PFSK-1 (cell line): ENCODE data around the gene YAF2.

Source experiments
- FOXP2 ChIP-seq: optimal IDR thresholded peaks from 2 replicates; pipeline ENCODE3; 2011; ENCODE audit warnings: borderline replicate concordance, control low read depth, inconsistent platforms; ENCODE audit not compliant: insufficient read depth; ENCODE audit errors: extremely low read length, extremely low read depth
- POLR2AphosphoS5 ChIP-seq: IDR thresholded peaks from 2 replicates; pipeline ENCODE4 v1.6.1; 2012; ENCODE audit warnings: low read depth, mild to moderate bottlenecking, control low read depth, low read length, moderate library complexity
- SIN3A ChIP-seq: IDR thresholded peaks from 2 replicates; pipeline ENCODE4 v1.6.1; 2012; ENCODE audit warnings: mild to moderate bottlenecking, low read length, moderate library complexity, borderline replicate concordance; ENCODE audit not compliant: insufficient read depth
- TAF1 ChIP-seq: IDR thresholded peaks from 2 replicates; pipeline ENCODE4 v1.6.1; 2012; ENCODE audit warnings: low read length, control low read depth, borderline replicate concordance; ENCODE audit not compliant: insufficient read depth
- TF ChIP-seq, protein P1 (sequence below), 2 experiments: IDR thresholded peaks; 2 replicates each; pipeline versions ENCODE4 v1.6.1 to v1.8.0; 2011 to 2012; ENCODE audit warnings: low read depth in 2 of 2, low read length in 2 of 2, control low read depth in 1 of 2, inconsistent platforms in 1 of 2, mild to moderate bottlenecking in 1 of 2, moderate library complexity in 1 of 2; ENCODE audit not compliant: insufficient read depth in 1 of 2

The YAF2 gene

GRCh38 chr12:42284157-42284556 lies 46.1 kb upstream of the YAF2 start:
- TF ChIP-seq FOXP2 (no peak), POLR2AphosphoS5 (no peak), TAF1 (no peak), SIN3A (no peak)
- TF ChIP-seq, protein P1, sequence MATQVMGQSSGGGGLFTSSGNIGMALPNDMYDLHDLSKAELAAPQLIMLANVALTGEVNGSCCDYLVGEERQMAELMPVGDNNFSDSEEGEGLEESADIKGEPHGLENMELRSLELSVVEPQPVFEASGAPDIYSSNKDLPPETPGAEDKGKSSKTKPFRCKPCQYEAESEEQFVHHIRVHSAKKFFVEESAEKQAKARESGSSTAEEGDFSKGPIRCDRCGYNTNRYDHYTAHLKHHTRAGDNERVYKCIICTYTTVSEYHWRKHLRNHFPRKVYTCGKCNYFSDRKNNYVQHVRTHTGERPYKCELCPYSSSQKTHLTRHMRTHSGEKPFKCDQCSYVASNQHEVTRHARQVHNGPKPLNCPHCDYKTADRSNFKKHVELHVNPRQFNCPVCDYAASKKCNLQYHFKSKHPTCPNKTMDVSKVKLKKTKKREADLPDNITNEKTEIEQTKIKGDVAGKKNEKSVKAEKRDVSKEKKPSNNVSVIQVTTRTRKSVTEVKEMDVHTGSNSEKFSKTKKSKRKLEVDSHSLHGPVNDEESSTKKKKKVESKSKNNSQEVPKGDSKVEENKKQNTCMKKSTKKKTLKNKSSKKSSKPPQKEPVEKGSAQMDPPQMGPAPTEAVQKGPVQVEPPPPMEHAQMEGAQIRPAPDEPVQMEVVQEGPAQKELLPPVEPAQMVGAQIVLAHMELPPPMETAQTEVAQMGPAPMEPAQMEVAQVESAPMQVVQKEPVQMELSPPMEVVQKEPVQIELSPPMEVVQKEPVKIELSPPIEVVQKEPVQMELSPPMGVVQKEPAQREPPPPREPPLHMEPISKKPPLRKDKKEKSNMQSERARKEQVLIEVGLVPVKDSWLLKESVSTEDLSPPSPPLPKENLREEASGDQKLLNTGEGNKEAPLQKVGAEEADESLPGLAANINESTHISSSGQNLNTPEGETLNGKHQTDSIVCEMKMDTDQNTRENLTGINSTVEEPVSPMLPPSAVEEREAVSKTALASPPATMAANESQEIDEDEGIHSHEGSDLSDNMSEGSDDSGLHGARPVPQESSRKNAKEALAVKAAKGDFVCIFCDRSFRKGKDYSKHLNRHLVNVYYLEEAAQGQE (IDR thresholded peaks at IDR 0.05; ENCODE audit: insufficient read depth in 1 of 2, low read depth in 2 of 2, low read length in 2 of 2): no peak

DNA sequence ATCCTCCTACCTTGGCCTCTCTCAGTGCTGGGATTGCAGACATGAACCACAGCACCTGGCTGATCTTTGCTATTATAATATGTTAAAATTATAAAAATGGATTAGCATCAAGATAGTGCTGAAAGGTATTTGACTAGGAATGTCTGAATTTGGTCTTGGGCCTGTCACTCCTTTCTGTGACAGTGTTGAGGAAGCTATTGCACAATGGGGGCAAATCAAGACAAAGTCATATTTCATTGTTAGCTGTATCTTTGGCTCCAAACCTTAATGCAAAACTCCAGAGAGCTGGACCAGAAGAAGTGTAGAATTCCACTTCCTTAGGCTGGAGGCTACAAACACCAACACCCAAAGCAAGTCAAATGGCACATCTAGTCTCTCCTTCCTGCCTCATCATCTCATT lies 45.7 kb upstream of the YAF2 start:
- TF ChIP-seq POLR2AphosphoS5: no peak
- TF ChIP-seq, protein P1 (IDR thresholded peaks at IDR 0.05; ENCODE audit: insufficient read depth in 1 of 2, low read depth in 2 of 2, low read length in 2 of 2): no peak
- TF ChIP-seq SIN3A: no peak
- no peak for TF ChIP-seq FOXP2
- TF ChIP-seq TAF1: no peak

DNA sequence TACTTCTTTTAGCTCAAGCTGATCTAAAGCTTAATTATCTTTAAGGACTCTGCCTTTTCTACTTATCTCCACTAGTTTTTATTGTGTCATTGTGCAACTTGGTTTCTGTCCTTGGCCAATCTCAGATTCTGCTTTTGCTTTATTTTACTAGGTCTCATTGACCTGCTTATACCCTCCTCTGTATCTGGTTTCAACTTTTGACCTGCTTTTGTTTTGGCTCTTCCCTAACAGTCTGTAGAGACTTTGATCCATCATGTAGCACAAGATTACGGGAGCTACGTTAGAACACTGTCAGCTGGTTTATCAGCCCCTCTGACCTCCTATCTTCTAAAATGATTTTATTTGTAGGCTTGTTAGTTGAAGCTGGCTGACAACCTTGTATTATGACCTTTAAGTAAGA lies 44.2 kb upstream of the YAF2 start:
- no peak for TF ChIP-seq FOXP2
- TF ChIP-seq SIN3A: no peak

DNA sequence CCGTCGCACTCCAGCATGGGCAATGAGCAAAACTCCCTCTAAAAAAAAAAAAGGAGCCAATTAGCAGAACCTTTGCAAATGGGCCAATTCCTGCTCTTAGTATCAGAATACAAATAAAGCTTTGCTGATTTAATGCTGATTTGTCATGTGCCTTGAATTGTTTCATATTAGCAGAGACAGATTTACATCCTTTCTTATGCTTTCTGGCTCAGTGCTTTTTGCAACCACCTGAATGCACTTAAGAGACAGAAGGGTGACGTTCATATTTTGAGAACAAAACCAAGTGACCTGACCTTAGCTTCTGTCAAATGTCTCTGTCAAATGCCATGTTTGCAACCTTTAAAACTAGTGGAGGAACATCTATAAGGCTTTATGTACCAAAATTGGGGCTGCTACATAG lies 43.8 kb upstream of the YAF2 start:
- no peak for TF ChIP-seq SIN3A
- TF ChIP-seq, protein P1 (IDR thresholded peaks at IDR 0.05; ENCODE audit: insufficient read depth in 1 of 2, low read depth in 2 of 2, low read length in 2 of 2): no peak

DNA sequence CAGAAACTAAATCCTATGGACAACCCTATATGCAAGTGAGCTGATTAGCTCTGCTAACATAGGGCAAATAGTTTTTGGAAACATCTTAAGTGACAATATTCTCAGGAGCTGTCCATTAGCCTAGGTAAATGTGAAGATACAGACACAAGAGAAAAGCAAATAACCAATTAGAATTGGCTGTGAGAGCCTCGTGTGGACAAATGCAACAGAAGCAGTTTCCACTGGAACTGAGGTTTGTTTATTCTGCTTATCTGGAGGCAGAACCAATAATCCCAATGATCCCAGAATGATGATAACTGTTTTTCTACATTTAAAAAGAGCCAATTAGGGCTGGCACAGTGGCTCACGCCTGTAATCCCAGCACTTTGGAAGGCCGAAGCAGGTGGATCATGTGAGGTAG lies 43.2 kb upstream of the YAF2 start:
- TF ChIP-seq SIN3A (no peak), TAF1 (no peak), FOXP2 (no peak), POLR2AphosphoS5 (no peak)
- TF ChIP-seq, protein P1 (IDR thresholded peaks at IDR 0.05; ENCODE audit: insufficient read depth in 1 of 2, low read depth in 2 of 2, low read length in 2 of 2): no peak

GRCh38 chr12:42278128-42278510 lies 40.1 kb upstream of the YAF2 start:
- TF ChIP-seq POLR2AphosphoS5 (no peak), FOXP2 (no peak), TAF1 (no peak), SIN3A (no peak)
- TF ChIP-seq, protein P1 (IDR thresholded peaks at IDR 0.05; ENCODE audit: insufficient read depth in 1 of 2, low read depth in 2 of 2, low read length in 2 of 2): no peak
